ENCODE data around the gene HLA-DOA.

DNA sequence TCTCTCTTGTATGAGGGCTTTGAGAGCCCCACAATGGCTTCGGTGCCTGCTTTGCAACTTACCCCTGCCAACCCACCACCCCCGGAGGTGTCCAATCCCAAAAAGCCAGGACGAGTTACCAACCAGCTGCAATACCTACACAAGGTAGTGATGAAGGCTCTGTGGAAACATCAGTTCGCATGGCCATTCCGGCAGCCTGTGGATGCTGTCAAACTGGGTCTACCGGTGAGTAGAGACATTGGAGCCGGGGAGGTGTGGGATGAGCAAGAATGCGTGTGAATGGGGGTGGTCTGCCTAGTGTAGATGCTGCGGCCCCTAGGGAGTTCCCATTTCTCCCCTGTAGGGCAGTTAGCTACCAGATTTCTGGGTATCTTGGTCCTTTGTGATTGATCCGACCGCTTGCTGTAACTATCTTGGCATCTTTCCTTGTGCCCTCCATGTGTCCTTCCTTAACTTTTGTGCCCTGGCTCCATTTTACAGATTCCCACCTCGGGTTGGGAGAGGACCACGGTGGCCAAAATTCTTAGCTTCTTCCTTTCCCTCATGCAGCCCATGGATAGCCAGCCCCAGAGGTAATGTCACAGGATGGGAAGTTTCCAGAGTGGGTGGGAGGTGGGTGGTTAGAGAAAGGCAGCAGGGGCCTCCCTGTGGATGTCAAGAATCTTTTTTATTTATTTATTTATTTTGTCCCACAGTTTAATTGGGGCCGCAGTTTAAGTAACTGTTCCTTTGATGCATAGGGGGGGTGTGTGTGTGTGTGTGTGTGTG lies 34.7 kb downstream of the HLA-DOA start:
- TF ChIP-seq, protein P1, sequence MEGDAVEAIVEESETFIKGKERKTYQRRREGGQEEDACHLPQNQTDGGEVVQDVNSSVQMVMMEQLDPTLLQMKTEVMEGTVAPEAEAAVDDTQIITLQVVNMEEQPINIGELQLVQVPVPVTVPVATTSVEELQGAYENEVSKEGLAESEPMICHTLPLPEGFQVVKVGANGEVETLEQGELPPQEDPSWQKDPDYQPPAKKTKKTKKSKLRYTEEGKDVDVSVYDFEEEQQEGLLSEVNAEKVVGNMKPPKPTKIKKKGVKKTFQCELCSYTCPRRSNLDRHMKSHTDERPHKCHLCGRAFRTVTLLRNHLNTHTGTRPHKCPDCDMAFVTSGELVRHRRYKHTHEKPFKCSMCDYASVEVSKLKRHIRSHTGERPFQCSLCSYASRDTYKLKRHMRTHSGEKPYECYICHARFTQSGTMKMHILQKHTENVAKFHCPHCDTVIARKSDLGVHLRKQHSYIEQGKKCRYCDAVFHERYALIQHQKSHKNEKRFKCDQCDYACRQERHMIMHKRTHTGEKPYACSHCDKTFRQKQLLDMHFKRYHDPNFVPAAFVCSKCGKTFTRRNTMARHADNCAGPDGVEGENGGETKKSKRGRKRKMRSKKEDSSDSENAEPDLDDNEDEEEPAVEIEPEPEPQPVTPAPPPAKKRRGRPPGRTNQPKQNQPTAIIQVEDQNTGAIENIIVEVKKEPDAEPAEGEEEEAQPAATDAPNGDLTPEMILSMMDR (conservative IDR thresholded peaks at IDR 0.05 in 1 of 2, IDR thresholded peaks at IDR 0.05 in 1 of 2; ENCODE audit: extremely low read depth in 1 of 2, insufficient read depth in 1 of 2, low read depth in 1 of 2, low read length in 2 of 2) = no peak
- TF ChIP-seq EZH2 (IDR thresholded peaks at IDR 0.05; ENCODE audit: borderline replicate concordance, low read length) = no peak
